CD4-positive, CD25-positive, alpha-beta regulatory T cell (primary cell): ENCODE data around the gene UBA1. TPM values are rescaled to one million over a fixed set of nuclear protein-coding genes. Genes with fewer than 3 reads are reported as not detected.
A peak's percentile ranks its signal among the peaks of the same experiment; 100 is the strongest.

Experiments used
- ATAC-seq, 2 donors: fragments of 150-1000 bp; cut with Tn5 transposase; one replicate each; pipeline ENCODE4 v1.10.0; 2021; ENCODE audit warnings: low read depth in 2 of 2, moderate number of reproducible peaks in 2 of 2, moderate library complexity in 1 of 2
- DNase-seq, 3 donors: peaks; one replicate each; pipeline versions ENCODE4 v3.0.0 to v3.0.0-alpha.2; 2012 to 2022; ENCODE audit warnings: mixed read lengths in 1 of 3
- H3K27ac ChIP-seq: one replicate; pipeline ENCODE4 v1.7.0; 2013; ENCODE audit warnings: mild to moderate bottlenecking, low read length; ENCODE audit not compliant: insufficient read depth, poor library complexity, severe bottlenecking
- H3K27me3 ChIP-seq: one replicate; pipeline ENCODE4 v1.7.0; 2013; ENCODE audit warnings: low read length; ENCODE audit not compliant: control insufficient read depth, insufficient read depth
- H3K36me3 ChIP-seq: one replicate; pipeline ENCODE4 v1.7.0; 2013; ENCODE audit warnings: mild to moderate bottlenecking, low read length, moderate library complexity; ENCODE audit not compliant: control insufficient read depth, insufficient read depth
- H3K4me1 ChIP-seq: 2 replicates; pipeline ENCODE4 v1.7.0; 2013; ENCODE audit warnings: mild to moderate bottlenecking, low read length; ENCODE audit not compliant: insufficient read depth, control insufficient read depth, poor library complexity, severe bottlenecking
- H3K4me3 ChIP-seq: one replicate; pipeline ENCODE4 v1.7.0; 2013; ENCODE audit warnings: low read depth, mild to moderate bottlenecking, low read length, moderate library complexity
- H3K9me3 ChIP-seq, 2 experiments: 1 replicate in 1 of 2; 2 replicates in 1 of 2; pipeline ENCODE4 v1.7.0; 2013; ENCODE audit warnings: low read length in 2 of 2, mild to moderate bottlenecking in 1 of 2, moderate library complexity in 1 of 2; ENCODE audit not compliant: control insufficient read depth in 2 of 2
- H3K27ac Mint-ChIP-seq, 3 donors: one replicate each; pipeline ENCODE4 v1.8.0; 2020 to 2022; ENCODE audit warnings: mild to moderate bottlenecking in 3 of 3, mixed read lengths in 3 of 3, moderate library complexity in 2 of 3
- H3K27me3 Mint-ChIP-seq: one replicate; pipeline ENCODE4 v1.8.0; 2022; ENCODE audit warnings: mild to moderate bottlenecking, mixed read lengths
- H3K36me3 Mint-ChIP-seq: one replicate; pipeline ENCODE4 v1.8.0; 2020; ENCODE audit warnings: mixed read lengths
- H3K4me1 Mint-ChIP-seq, 4 donors: one replicate each; pipeline ENCODE4 v1.8.0; 2020 to 2022; ENCODE audit warnings: mixed read lengths in 4 of 4, mild to moderate bottlenecking in 1 of 4
- H3K4me3 Mint-ChIP-seq, 4 donors: one replicate each; pipeline ENCODE4 v1.8.0; 2020 to 2022; ENCODE audit warnings: mild to moderate bottlenecking in 4 of 4, mixed read lengths in 4 of 4, moderate library complexity in 3 of 4
- H3K9me3 Mint-ChIP-seq, 7 donors: one replicate each; pipeline ENCODE4 v1.8.0; 2020 to 2022; ENCODE audit warnings: mixed read lengths in 7 of 7, mild to moderate bottlenecking in 3 of 7, moderate library complexity in 2 of 7
- polyA plus RNA-seq, 4 donors: library from polyadenylated mRNA; unstranded; fragments of 300-500 nt; fragmentation: Illumina TruSeq; gene quantifications; one replicate each; pipeline ENCODE4 v1.2.3, GENCODE V29; 2021
- total RNA-seq: library from RNA; stranded (reverse); gene quantifications from one replicate; pipeline ENCODE4 v1.2.3, GENCODE V29; 2022

The UBA1 gene
- total and polyA plus RNA-seq, 5 donors from 2014 or later, result 163 to 210 (median 173) TPM

DNA sequence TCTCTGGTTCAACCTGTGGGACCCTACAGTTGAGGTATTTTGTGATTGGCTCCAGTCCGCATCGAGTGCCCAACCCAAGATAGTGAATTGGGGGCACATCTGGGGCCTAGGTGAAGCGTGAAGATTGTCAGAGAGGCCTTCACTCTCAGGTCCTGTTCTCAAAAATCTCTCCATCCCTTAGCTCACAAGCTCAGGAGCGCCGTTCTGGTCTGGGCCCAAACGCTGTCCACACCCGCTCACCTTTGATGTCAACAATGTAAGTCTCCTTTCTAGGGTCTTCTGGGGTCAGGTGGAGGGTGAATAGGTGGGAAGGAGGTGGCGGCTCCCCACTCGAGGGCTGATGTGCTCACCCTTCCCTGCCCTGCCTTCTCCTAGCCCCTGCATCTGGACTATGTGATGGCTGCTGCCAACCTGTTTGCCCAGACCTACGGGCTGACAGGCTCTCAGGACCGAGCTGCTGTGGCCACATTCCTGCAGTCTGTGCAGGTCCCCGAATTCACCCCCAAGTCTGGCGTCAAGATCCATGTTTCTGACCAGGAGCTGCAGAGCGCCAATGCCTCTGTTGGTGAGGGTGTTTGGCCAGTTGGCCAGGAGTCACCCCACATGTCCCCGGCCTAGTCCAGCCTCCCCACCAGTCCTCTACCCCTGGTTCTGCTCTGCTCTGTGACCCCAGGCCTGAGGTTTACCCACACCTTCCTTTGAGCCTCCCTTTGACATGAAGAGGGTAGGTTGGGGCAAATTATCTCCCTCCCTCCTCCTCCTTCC, 17.2 kb downstream of the UBA1 start:
- Histone ChIP-seq H3K4me1 (no peaks in the 10 kb centered on the region), H3K27ac (no peak overlapping the region), H3K4me3 (no peak overlapping the region), H3K9me3 (no peaks in the 10 kb centered on the region), H3K27me3 (no peaks in the 10 kb centered on the region), H3K36me3 (peaks cover 88% of the 10 kb centered on the region)
- Mint-ChIP-seq H3K4me1 (peaks cover 0 to 6% (median 2%) of the 10 kb centered on the region in 4 donors), H3K36me3 (peaks cover 64% of the 10 kb centered on the region), H3K9me3 (no peaks in the 10 kb centered on the region), H3K4me3 (no peak overlapping the region), H3K27me3 (no peaks in the 10 kb centered on the region), H3K27ac (peak overlapping the region in 1 of 3 donors; percentile 95)
- no peak for DNase-seq
- ATAC-seq, result no peak

DNA sequence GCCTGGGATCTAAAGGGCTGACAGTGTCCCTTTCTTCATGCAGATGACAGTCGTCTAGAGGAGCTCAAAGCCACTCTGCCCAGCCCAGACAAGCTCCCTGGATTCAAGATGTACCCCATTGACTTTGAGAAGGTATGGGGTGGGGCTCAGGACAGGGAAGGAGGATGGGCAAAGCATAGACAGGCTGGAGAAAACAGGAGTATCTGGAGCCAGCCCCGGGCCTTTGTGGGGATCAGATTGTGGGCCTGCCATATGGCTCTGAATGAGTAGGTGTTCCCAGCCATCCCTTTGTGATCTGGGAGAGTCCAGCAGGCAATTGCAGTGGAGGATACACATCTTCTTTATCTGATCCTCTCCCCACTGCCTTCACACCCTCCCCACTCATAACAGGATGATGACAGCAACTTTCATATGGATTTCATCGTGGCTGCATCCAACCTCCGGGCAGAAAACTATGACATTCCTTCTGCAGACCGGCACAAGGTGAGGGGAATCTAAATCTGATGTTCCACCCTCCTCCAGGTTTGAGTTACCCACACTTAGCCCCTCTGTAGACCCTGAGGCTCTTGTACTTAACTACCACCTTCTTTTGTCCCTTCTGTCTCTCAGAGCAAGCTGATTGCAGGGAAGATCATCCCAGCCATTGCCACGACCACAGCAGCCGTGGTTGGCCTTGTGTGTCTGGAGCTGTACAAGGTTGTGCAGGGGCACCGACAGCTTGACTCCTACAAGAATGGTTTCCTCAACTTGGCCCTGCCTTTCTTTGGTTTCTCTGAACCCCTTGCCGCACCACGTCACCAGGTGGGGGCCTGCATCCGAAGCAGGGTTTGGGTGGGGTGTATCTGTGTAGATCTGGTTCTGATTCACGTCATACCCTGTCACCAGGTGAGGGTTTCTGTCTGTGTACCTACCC, 19.0 kb downstream of the UBA1 start:
- Mint-ChIP-seq H3K9me3 (no peaks in the 10 kb centered on the region), H3K27me3 (no peaks in the 10 kb centered on the region), H3K27ac (no peak overlapping the region), H3K4me3 (no peak overlapping the region), H3K4me1 (peaks cover 0 to 18% (median 12%) of the 10 kb centered on the region in 4 donors), H3K36me3 (peaks cover 53% of the 10 kb centered on the region)
- Histone ChIP-seq H3K4me3 (no peak overlapping the region), H3K9me3 (no peaks in the 10 kb centered on the region), H3K27ac (no peak overlapping the region), H3K36me3 (peaks cover 73% of the 10 kb centered on the region), H3K27me3 (no peaks in the 10 kb centered on the region), H3K4me1 (peaks cover 5% of the 10 kb centered on the region)
- no peak for ATAC-seq
- DNase-seq, result no peak

- Histone ChIP-seq H3K27me3 (no peaks in the 10 kb centered on the region), H3K4me3 (no peak overlapping the region), H3K27ac (peak overlapping the region; percentile 23), H3K36me3 (peaks cover 61% of the 10 kb centered on the region), H3K4me1 (peaks cover 12% of the 10 kb centered on the region), H3K9me3 (no peaks in the 10 kb centered on the region)
- H3K4me3 Mint-ChIP-seq, result no peak overlapping the region
- peaks cover 0 to 27% (median 12%) of the 10 kb centered on the region in 4 donors for H3K4me1 Mint-ChIP-seq
- peaks cover 53% of the 10 kb centered on the region for H3K36me3 Mint-ChIP-seq
- no peaks in the 10 kb centered on the region for H3K27me3 Mint-ChIP-seq
- H3K27ac Mint-ChIP-seq, result peak overlapping the region in 1 of 3 donors; percentile 25
- no peaks in the 10 kb centered on the region for H3K9me3 Mint-ChIP-seq
- ATAC-seq, result no peak
- no peak for DNase-seq
These were observed 20.9 kb downstream of the UBA1 start for GRCh38 chrX:47214435-47215077.

GRCh38 chrX:47215291-47215900, 21.8 kb downstream of the UBA1 start:
- Mint-ChIP-seq H3K27ac (peak overlapping the region in 1 of 3 donors; percentile 1), H3K36me3 (peaks cover 48% of the 10 kb centered on the region), H3K4me1 (peaks cover 5 to 35% (median 17%) of the 10 kb centered on the region in 4 donors), H3K4me3 (no peak overlapping the region), H3K27me3 (no peaks in the 10 kb centered on the region), H3K9me3 (no peaks in the 10 kb centered on the region)
- DNase-seq, result no peak
- peaks cover 53% of the 10 kb centered on the region for H3K36me3 ChIP-seq
- H3K27me3 ChIP-seq, result no peaks in the 10 kb centered on the region
- no peaks in the 10 kb centered on the region for H3K9me3 ChIP-seq
- H3K4me3 ChIP-seq, result no peak overlapping the region
- ATAC-seq, result no peak
- no peak overlapping the region for H3K27ac ChIP-seq
- peaks cover 20% of the 10 kb centered on the region for H3K4me1 ChIP-seq

DNA sequence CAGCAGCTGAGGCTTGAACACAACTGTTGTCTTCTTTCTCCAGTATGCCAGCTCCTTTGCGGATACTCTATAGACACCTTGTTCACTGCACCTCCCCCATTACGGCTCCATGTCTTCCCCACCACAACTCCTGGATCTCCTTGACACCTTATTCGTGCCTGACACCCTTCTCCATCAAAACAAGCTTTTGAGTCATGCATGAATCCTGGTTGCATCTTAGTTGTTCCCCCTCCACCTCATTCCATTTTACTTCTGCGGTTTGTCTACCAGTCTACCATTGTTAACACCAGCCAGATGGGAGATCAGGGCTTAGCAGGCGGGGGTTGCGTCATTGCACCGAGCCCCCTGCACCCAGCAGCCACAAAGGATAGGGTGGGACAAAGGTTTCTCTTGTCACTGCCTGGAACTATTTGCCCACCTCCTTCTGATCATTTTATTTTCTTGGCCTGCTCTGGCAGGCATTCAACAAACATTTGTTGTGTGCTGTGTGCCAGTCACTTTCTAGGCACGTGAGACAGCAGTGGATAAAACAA, 22.8 kb downstream of the UBA1 start:
- peaks cover 26% of the 10 kb centered on the region for H3K4me1 ChIP-seq
- Mint-ChIP-seq H3K27ac (peak overlapping the region in 2 of 3 donors; percentile 99), H3K27me3 (no peaks in the 10 kb centered on the region), H3K4me3 (peak overlapping the region in 3 of 4 donors; percentile 12 to 97 (median 29)), H3K4me1 (peaks cover 12 to 46% (median 24%) of the 10 kb centered on the region in 4 donors), H3K9me3 (no peaks in the 10 kb centered on the region), H3K36me3 (peaks cover 42% of the 10 kb centered on the region)
- H3K9me3 ChIP-seq, result no peaks in the 10 kb centered on the region
- peaks cover 42% of the 10 kb centered on the region for H3K36me3 ChIP-seq
- ATAC-seq (no peak), DNase-seq (no peak)
- H3K27ac ChIP-seq, result peak overlapping the region; percentile 91
- H3K4me3 ChIP-seq, result no peak overlapping the region
- H3K27me3 ChIP-seq, result no peaks in the 10 kb centered on the region

GRCh38 chrX:47217121-47217851, 23.7 kb downstream of the UBA1 start:
- peaks cover 12 to 54% (median 26%) of the 10 kb centered on the region in 4 donors for H3K4me1 Mint-ChIP-seq
- ATAC-seq, result no peak
- Histone ChIP-seq H3K4me3 (peak overlapping the region; percentile 67), H3K27ac (peak overlapping the region; percentile 91), H3K36me3 (peaks cover 34% of the 10 kb centered on the region), H3K27me3 (no peaks in the 10 kb centered on the region), H3K4me1 (peaks cover 26% of the 10 kb centered on the region), H3K9me3 (no peaks in the 10 kb centered on the region)
- no peaks in the 10 kb centered on the region for H3K9me3 Mint-ChIP-seq
- peak overlapping the region; percentile 90 to 98 (median 96) for H3K4me3 Mint-ChIP-seq
- peaks cover 34% of the 10 kb centered on the region for H3K36me3 Mint-ChIP-seq
- peak overlapping the region; percentile 94 to 99 (median 99) for H3K27ac Mint-ChIP-seq
- DNase-seq, result peak in 1 of 3 donors; percentile 8
- no peaks in the 10 kb centered on the region for H3K27me3 Mint-ChIP-seq
